Amniotic stem cell (primary cell): Measurements from ENCODE around the gene SULT1C4.
"Not testable (repeated sequence)": the region's sequence is repeated elsewhere in the genome, so short reads cannot be mapped to it uniquely, and the experiment has no call there.

ENCODE experiments used
- DNase-seq: peaks from one replicate; lab custom pipeline; 2025; lab: John Stamatoyannopoulos, UW

The SULT1C4 gene

DNA sequence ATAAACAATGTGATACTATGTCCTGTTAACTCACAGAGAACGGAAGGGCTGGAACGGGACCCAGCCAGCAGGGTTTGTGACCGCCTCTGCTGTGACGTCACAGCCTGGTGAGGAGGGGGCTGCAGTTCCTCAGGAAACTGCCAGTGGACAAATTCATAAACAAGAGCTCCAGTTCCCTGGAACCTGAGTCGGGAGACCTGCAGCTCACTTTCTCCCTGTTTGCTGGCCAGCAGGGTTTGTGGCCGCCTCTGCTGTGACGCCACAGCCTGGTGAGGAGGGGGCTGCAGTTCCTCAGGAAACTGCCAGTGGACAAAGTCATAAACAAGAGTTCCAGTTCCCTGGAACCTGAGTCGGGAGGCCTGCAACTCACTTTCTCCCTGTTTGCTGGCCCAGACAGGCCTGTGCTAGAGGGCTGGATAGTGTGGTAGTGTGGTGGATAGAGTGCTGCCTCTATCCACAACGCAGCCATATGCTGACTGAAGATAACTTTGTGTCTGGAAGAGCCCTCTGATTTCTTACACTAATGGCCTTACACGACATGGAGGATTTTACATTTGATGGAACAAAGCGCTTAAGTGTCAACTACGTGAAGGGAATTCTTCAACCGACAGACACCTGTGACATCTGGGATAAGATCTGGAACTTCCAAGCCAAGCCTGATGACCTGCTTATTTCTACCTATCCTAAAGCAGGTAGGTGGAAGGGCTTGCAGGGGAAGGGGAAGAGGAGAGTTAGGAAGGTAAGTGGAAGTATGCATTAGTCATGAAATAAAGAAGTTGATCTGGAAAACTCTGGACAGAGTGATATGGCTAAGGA is at the start of gene SULT1C4:
SULT1C4 (plus strand) TSS at position 140 of the 816 bp plus-strand sequence; CDS start at position 524, 384 bp downstream.
- DNase-seq, result no peak

DNA sequence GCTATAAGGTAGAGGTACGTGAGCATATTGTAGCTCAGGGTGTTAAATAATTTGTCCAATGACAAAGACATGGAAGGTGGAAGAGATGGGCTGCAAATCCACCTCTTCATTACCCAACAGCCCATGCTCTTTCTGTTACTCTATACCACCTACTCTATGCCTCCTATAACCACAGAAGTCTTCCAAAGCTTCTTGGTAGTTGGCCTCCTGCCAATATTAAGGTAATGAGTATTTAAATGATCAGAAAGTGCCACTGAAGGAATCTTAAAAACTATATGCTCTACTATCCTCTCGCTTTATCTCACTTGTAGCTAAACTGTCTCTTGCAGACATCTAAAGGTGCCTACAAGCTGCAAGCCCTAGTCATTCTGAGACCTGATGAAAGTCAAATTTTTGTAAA is 48.0 kb upstream of the SULT1C4 start:
- no peak for DNase-seq

DNA sequence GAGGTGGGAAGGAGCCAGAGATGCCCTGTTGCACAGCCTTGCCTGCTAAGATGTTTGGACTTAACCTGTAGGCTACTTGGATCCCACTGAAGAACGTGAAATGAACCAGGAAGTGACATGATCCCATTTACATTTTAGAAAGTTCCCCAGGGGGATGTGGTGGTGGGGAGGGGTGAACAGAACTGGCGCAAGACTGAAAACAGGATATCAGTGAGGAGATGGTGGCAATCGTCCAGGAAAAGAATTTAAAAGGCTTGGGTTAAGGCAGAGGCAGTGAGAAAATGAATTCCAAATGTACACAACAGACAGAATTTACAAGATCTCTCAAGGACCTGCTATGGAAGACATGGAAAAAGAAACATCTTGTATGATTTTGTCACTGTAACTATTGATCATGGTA is 46.8 kb upstream of the SULT1C4 start:
- no peak for DNase-seq

DNA sequence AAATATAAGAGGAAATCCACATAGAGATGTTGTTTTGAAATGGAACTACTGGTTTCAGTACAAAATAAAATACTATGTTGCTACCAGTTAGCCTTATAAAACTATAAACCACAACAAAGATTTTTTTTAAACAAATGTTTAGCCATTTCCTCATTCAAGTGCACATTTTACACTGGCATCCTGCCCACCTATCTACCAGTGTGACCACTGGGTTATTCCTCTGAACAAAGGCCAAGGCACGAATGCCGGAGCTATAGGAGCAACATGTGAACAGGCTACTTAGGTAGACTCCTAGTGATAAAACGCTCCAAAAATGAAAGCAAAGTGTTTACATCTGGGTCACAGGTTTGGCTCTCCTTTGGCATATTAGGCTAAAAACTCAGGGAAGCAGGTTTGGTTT is 31.8 kb upstream of the SULT1C4 start:
- DNase-seq, result no peak

DNA sequence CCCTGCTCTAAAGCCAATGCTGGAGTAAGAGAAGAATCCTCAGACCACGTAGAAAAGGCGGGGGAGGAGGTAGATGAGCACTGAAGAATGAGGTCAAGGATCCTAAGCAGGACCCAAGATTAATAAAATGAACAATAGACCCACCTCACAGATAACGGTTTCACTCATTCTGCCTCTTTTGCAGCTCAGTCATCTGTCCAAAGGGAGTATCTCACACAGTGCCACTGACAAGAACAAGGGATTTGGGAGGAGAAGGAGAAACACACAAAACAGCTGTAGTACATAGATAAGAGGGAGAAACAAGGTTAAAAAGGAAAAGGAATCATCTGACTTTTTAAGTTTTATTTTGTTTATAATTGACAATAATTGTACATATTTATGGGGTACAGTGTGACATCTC is 30.9 kb upstream of the SULT1C4 start:
- DNase-seq, result no peak

DNA sequence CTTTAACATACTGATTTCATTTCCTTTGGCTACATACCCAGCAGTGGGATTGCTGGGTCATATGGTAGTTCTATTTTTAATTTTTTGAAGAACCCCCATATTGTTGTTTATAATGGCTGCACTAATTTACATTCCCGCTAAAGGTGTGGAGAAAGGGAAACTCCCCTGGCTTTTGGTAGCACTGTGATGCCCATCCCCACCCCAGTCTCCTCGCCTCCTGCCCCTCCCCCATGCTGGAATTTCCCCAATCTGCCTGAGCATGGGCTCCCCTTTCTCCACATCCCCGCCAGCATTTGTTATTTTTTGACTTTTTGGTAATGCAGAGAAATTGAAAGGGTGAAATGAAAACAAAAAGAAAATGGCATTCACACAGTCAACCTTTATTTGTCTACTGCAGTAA is 30.0 kb upstream of the SULT1C4 start:
- DNase-seq, result no peak

DNA sequence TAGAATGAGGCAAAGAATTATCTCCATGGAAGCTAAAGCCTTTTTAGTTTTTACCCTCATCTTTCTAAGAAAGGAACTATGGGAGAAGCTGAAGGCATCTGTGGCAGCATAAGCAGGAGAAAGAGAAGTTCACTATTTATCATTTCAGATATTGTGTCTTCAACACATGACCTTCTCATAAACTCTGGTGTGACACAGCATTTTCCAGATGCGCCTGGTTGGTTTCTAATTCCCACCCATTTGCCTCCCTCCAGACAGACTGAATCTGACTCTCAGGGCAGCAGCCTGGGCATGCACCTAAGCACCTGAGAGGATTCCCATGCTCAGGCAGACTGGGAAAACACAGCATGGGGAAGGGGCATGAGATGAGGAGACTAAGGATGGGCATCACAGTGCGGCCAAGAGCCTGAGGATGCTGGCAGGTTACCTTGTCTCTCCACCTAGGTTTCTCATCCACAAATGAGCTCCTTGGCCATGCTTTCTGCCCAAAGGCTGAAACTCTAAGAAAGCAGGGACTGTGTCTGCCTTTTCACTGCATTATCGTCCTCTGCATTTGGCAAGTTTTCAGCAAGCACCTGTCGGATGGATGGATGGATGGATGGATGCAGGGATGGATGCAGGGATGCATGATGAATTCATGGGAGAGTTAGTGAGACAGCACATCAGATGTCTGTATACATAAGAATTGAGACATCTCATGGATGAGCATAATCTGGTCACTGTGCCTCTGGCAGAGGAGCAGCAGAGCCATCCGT is 28.8 kb upstream of the SULT1C4 start:
- no peak for DNase-seq

DNA sequence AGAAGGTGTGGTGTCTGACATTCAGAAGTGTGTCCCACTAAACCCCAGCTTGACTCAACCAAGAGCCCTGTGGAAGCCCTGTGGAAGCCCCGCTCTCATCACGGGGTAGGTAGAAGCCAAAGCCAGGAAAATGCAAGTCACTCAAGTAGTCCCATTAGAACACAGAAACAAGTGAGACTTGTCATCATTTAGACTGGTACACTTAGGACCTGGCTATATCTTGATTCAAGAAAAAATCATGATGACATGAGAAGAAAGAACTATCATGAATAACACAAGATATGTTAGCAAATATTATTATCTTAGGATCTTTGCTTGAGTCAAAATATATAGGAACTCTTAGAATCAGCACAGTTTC is 28.2 kb upstream of the SULT1C4 start:
- no peak for DNase-seq

DNA sequence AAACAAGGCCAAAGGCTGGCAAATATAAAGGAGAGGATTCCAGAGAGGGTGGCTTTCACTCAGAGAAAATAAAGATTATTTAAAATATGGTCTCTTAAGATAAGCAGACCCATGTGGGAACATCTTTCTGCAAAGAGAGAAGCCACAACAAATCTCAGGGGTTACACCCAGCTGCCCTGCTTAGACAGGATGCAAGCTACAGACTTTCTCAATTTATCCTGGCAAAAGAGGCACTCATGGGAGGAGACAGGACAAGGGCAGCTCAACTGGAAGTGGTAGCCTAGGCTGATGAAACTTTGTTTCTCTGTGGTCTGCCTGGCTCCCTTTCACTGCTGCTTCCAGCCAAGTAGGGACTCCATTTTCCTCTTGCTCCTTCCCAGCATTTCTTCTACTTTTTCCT is 25.9 kb upstream of the SULT1C4 start:
- DNase-seq, result no peak

DNA sequence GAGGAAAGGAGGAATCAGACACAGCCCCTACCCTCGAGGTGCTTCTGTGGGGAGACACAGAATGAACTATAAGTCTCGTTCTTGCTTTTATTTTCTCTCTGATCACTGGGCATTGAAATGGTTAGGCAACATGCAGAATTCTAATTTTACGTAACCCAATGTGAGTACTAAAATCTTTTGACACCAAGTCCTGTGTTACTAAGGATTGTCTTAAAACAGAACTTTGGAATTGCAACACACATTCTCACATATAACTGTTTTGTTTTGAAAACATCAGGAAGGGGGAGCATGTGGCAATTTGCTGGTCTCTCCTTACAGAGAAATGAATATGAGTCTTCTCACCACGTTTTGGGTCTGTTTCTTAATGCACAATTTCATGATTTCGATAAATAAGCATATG is 23.6 kb upstream of the SULT1C4 start:
- DNase-seq, result no peak

DNA sequence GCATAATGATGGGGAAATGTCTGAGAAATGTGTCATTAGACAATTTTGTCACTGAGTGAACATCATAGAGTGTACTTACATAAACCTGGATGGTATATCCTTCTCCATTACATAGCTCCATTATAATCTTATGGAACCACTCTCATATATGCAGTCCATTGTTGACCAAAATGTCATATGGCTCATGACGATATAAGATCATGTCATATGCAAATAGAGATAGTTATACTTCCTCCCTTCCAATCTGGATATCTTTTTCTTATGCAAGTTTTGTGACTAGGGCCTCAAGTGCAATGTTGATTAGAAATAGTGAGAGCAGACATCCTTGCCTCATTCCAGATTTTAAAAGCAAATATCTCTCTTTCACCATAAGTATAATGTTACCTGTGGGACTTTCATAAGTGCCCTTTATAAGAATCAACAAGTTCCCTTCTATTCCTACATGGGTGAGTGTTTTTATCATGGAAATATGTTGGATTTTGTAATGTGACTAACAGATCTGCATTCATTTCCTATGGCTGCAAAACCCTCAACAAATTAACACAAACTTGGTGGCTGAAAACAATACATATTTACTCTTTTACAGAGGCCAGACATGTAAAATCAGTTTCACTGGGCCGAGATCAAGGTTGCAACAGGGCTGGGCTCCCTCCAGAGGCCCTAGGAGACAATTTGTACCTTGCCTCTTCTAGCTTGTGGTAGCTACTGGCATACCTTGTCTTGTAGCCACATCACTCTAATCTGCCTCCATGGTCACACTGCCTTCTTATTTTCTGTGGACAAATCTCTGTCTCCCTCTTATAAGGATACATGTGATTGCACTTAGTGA is 21.6 kb upstream of the SULT1C4 start:
- no peak for DNase-seq

DNA sequence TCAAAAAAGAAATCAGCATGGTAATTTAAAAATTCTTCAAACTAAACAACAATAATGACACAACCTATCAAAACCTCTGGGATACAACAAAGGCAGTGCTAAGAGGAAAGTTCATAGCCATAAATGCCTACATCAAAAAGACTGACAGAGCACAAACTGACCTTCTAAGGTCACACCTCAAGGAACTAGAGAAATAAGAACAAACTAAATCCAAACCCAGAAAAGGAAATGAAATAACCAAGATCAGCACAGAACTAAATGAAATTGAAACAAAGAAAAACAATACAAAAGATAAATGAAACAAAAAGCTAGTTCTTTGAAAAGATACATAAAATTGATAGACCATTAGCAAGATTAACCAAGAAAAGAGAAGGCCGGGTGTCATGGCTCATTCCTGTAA is 18.4 kb upstream of the SULT1C4 start:
- DNase-seq, result not testable (repeated sequence)

DNA sequence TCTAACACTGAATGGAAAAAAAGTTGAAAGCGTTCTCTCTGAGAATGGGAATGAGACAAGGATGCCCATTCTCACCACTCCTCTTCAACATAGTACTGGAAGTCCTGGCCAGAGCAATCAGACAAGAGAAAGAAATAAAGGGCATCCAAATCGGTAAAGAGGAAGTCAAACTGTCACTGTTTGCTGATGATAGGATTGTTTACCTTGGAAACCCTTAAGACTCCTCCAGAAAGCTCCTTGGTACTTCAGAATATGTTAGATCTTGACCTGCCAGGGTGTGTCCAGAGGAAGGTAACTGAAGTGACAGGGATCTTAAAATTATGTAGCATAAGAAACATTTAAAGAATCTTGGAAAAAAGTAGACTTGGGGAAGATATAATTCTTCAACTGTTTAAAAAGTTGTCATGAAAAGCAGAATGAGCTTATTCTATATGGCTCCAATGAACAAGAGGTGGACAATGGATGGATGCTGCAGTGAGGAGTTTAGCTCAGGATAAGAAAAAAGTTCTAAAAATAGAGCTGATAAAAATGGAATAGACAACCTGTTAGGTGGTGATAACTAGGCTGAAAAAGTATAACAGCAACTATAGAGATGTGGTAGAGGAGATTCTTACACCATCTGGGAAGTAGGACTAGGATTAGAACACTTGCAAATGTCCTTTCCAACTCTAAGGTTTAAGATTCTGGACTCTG is 16.8 kb upstream of the SULT1C4 start:
- DNase-seq, result no peak

DNA sequence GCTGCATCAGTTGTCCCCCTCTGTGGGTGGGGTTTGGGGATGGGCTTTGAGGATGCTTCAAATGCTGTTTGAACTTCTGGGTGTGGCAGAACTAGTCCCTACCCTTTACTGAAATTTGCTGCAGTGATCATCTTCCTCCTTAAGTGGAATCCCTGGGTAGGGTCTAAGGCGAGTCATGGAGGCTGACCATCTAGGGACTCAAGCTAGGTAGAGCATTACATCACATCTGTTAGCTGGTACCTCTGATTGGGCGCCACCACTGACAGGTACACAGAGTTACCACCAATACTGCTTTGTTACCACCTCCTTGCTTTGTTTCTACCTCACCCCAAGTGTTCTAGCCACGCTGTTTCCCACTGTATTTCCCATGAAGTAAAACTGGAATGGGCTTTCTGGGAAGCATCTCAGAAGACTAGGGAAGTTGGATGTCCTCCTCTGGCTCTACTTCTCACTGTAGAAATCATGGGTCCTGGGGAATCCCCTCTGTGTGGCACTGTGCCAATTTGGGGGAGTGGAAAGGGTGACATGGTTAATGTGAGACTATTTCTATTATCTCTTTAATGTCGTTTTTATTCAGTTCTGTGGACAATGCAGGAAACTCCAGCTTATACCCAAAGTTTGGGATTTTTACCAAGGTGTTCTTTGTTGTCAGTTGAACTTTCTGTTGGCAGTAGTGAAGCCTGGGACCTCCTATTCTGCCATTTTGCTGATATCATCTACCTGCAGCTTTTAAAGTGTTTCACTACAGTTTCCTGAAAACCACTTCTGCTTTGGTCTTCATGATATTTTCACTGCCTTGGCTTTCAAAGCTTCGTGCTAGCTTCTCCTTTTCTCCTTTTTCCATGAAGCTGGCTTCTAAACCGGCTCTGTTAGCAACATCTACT is 14.5 kb upstream of the SULT1C4 start:
- no peak for DNase-seq

DNA sequence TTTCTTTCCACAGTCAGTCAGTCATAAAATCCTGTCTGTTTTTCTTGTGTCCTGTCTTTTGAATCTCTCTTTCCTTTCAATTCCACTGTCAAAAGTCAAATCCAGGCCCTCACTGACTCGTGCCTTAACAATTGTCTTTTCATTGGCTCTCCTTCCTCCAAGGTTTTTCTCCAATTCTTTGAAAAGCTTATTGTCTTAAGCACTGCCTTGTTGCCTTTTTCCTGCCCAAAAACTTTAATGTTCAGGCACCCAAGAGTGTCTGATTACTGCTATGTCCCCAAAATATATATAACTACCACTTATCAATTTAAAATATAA is 13.9 kb upstream of the SULT1C4 start:
- no peak for DNase-seq

DNA sequence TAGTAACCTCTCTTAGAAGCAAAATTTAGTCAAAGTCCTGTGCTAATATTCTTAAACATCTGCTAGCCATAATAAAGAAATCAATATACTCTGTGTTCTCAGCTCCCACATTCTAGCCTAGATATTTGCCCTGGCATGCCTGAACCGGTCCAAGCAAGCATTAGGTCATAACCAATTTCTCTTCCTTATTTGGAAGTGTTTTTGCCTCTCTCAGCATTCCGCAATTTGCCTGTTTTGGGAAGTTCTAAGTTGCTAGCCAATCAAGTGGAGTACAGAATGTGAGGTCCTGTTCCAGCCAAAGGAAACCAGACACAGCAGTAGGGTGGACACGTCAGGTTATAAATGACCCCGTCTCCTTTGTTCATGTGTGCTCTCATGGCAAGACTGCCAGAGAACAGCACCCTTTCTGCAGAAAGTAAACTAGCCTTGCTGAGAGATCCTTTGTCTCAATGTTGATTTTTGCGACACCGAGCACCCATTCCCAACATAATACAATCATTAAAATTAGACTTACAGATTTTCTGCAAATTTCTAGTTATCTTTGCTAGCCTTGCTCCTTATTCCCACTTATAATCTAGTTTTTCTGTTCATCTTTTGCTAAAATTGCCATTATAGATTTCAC is 13.0 kb upstream of the SULT1C4 start:
- DNase-seq, result no peak

DNA sequence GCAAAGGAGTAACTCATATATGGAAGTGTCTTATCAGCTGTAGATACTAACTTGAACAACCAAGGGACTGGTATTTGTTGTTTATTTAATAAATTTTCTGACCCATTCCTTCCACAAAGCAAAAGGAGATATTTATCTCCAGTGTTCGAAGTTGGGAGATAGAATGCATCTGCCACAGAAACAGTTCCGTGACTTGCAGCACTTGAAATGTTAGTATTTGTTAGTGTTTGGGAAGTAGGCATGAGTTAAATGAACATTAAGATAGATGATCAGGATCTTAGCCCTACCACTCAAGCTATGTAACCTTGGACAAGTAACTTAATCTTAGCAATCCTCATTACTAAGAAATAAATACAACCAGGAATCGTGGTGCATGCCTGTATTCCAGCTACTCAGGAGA is 12.1 kb upstream of the SULT1C4 start:
- no peak for DNase-seq

DNA sequence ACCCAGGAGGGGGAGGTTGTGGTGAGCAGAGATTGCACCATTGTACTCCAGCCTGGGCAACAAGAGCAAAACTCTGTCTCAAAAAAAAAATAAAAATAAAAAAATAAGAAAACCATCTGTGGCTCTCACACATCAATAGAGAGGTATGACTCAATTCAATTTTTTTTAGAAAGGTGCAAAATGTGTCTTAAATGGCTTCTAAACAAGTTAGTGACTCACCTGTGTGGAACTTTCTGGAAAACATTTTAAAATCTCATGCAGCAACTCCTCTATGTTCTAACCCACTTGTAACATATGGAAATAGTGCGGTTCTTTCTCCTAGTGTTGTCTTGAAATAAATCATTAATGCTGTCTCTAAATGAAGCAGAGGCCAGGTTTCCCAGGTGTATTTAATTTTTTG is 10.7 kb upstream of the SULT1C4 start:
- DNase-seq, result no peak

DNA sequence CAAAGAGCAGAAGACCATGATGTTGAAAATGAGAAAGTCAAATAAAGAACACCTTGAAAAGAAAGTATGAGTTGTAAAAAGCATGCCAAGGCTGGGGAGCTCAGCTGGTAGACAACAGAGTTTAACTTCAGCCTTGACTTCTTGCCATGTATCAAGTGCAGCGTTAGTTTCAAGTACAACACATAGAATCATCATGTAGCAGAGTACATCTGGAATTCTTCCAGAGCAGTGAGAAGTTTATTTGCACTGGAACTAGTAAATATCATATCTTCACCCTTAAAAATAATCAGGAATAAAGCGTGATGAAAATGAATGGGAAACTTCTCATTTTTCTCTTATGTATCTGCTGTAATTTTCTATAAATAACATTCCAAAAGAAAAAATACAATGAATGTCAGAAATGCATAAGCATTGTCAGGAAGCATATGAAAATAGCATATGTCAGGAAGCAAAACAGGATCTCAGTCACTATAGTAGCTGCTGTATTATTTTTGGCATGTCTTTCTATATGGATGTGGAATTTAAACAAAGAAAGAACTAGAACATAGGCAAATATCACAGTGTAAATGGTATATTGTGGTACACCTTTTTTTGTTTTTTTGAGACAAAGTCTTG is 10.1 kb upstream of the SULT1C4 start:
- no peak for DNase-seq

DNA sequence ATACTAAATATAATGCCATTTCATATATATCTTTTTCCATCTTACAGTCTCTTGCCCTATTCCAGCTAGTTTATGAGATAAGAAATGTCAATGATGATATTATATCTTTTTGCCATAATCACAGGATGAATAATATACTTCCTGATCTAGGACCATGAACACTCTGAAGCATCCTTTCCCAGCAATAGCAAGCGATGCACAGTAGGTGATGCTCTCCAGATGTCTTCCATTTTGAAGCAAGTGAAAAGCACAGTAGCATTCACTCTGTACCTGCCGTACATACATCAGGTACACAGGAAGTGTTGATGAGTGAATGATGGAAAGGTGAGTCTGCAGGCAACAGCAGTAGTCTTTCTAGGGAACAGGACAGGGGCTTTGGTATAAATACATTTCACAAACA is 8.6 kb upstream of the SULT1C4 start:
- no peak for DNase-seq
